ENCODE results near the gene TGFB2.

The TGFB2 gene

GRCh38 chr1:218394989-218395388 lies 49.9 kb downstream of the TGFB2 start:
- Histone ChIP-seq H3K36me3 (no peaks in the 10 kb centered on the region), H3K27ac (no peak overlapping the region)
- no peak for DNase-seq

GRCh38 chr1:218395916-218396315 lies 50.8 kb downstream of the TGFB2 start:
- Histone ChIP-seq H3K4me3 (no peak overlapping the region), H3K27ac (no peak overlapping the region), H3K27me3 (no peaks in the 10 kb centered on the region), H3K4me1 (peaks cover 0 to 15% (median 3%) of the 10 kb centered on the region in 4 donors), H3K36me3 (no peaks in the 10 kb centered on the region), H3K9me3 (no peaks in the 10 kb centered on the region)
- intact Hi-C loops (cut with DNase I; ENCODE audit: low total_unique reads): no loop called here
- TF ChIP-seq CTCF (IDR thresholded peaks at IDR 0.05): no peak
- DNase-seq: no peak

More at GRCh38 chr1:218394989-218395388, 49.9 kb downstream of the TGFB2 start:
- intact Hi-C loops (cut with DNase I; ENCODE audit: low total_unique reads): no loop called here
- no peaks in the 10 kb centered on the region for H3K9me3 ChIP-seq
- H3K4me3 ChIP-seq: no peak overlapping the region
- H3K4me1 ChIP-seq: peaks cover 0 to 24% (median 11%) of the 10 kb centered on the region in 4 donors
- no peak for TF ChIP-seq CTCF (IDR thresholded peaks at IDR 0.05)
- H3K27me3 ChIP-seq: no peaks in the 10 kb centered on the region

DNA sequence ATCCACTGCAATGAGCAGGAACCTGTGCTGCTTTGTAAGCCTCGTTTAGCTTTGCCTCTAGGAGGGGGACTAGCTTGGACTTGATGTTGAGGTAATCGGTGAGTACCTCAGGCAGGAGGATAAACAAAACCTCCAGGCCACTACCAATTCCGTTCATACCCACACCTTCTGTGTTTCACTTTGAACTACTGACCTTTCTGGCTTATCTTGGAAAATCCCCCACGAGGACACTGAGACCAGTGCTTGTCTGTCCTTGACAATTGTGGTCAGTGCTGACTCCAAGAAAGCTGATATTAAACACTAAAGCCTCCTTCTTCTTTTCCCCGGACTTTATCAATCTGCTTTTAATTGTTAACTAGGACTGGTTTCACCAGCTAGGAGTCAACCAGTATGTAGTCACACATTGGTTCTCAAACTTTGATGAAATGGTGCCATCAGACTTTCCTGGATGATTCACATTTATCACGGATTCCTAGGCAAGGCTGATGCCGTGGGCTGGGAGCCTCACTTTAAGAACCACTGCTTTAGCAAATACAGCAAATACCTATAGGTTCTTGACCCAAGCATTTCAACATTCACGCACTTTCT lies 52.7 kb downstream of the TGFB2 start:
- DNase-seq: no peak
- no peaks in the 10 kb centered on the region for H3K9me3 ChIP-seq
- H3K36me3 ChIP-seq: no peaks in the 10 kb centered on the region
- H3K27ac ChIP-seq: no peak overlapping the region
- TF ChIP-seq CTCF (IDR thresholded peaks at IDR 0.05): no peak
- peaks cover 0 to 27% (median 6%) of the 10 kb centered on the region in 4 donors for H3K4me1 ChIP-seq
- intact Hi-C loops (cut with DNase I; ENCODE audit: low total_unique reads): no loop called here
- no peak overlapping the region for H3K4me3 ChIP-seq
- no peaks in the 10 kb centered on the region for H3K27me3 ChIP-seq

DNA sequence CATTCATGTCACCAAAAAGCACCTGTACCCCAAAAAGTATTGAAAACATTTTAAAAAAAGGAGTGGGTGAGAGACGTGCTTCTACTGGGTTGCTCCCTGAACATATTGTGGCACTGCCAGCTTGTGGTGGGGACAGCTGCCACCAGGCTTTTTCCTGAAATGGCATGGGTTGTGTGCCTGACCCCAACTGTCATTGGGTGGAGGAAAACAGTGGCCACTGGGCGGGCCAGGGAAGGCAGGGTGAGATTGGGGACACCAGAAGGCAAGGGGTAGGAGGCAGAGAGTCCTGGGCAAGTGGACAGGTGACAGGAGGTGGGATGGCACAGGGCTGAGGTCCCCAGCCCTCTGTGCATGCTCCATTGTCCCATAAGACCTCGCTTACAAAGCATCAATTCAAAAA lies 55.5 kb downstream of the TGFB2 start:
- intact Hi-C loops (cut with DNase I; ENCODE audit: low total_unique reads): no loop called here

GRCh38 chr1:218401441-218401997 lies 56.4 kb downstream of the TGFB2 start:
- H3K9me3 ChIP-seq: no peaks in the 10 kb centered on the region
- no peak overlapping the region for H3K4me3 ChIP-seq
- peaks cover 0 to 6% (median 0%) of the 10 kb centered on the region in 3 donors for H3K36me3 ChIP-seq
- H3K4me1 ChIP-seq: peaks cover 0 to 24% (median 8%) of the 10 kb centered on the region in 4 donors
- no peak for TF ChIP-seq CTCF (IDR thresholded peaks at IDR 0.05)
- no peaks in the 10 kb centered on the region for H3K27me3 ChIP-seq
- intact Hi-C loops (cut with DNase I; ENCODE audit: low total_unique reads): no loop called here
- H3K27ac ChIP-seq: peak overlapping the region in 1 of 2 donors; percentile 36
- DNase-seq: no peak

More for the DNA sequence above, 55.5 kb downstream of the TGFB2 start:
- Histone ChIP-seq H3K4me1 (peaks cover 0 to 24% (median 8%) of the 10 kb centered on the region in 4 donors), H3K27me3 (no peaks in the 10 kb centered on the region), H3K4me3 (no peak overlapping the region), H3K9me3 (no peaks in the 10 kb centered on the region), H3K27ac (no peak overlapping the region), H3K36me3 (peaks cover 0 to 6% (median 0%) of the 10 kb centered on the region in 3 donors)
- DNase-seq: no peak
- TF ChIP-seq CTCF (IDR thresholded peaks at IDR 0.05): no peak
